GM10266 (cell line): ENCODE data around the gene AK8.

Experiments
- DNase-seq: peaks from one replicate; pipeline ENCODE4 v3.0.0; 2012; ENCODE audit errors: extremely low spot score
- CTCF ChIP-seq: IDR thresholded peaks from 2 replicates; pipeline ENCODE4 v1.5.1; 2012; ENCODE audit warnings: mild to moderate bottlenecking, low read depth; ENCODE audit not compliant: control insufficient read depth, insufficient read depth; ENCODE audit errors: missing control alignments

Gene AK8

DNA sequence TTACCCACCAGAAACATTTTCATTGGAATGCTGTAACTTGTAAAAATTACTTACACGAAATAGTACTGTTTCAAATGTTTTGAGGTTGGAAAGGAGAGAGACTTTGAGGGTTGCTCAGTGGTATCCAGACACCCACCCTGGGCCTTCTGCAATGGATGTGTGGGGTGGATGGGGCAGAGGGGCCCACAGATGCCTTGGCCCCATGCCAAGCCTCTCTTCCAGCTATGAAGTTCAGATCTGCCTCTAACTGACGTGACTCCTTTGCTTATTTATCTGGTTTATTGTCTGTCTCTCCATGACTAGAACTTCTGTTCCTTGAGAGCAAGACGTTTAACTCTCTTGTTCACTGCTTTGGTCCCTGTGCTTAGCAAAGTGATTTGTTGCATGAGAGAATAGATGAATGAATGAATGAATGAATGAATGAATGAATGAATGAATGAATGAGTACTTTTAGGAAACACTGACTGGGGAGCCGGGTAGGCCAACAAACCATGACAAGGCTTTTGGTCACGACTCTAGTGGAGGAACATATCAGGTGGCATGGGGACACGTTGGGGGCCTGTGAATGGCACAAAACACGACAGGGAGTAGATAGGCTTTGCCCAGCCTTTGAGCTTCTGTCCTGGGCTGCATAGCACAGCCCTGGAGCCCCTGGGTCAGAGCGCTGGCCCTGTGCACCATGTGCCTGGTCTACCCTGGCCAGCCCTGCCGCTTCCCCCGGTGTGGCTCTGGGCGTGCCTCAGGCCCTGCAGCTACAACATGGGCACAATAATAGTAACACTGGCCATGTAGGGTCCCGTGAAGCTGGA, 31.8 kb downstream of the AK8 start:
- no peak for DNase-seq
- no peak for TF ChIP-seq CTCF

DNA sequence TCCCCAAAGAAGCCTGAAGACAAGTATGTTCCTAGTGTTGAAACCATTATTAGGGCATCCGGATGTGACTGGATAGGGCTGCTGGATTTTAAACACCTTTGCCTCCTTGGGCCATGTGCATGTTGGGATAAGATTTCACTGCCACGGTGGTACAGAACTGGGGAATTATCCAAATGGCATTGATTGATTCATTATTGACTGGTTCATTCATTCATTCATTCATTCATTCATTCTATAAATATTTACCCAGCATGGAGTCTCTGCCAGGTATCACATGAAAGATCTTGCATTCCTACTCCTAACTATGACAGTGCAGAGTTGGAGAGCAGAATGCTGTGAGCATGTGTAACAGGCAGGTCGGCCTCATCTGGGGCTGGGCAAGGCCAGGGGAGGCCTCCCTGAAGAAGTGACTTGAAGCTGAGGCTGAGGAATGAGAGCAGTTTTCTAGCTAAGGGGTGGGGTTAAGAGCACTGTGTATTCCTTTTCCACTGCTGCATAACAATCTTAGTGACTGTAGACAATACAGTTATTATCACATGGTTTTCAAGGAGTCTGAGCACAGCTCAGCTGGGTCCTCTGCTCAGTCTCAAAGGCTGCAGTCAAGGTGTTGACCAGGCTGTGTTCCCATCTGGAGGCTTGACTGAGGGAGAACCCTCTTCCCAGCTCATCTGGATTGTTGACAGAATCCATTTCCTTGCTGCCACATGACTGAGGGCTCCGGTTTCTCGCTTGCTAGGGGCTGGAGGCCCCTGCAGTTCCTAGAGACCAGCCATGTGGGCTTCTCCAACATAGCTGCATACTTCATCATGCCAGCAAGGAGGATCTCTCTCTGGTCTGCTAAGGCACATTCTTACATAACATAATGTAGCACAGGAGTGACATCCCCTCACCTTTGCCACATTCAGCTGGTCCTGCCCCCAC, 35.7 kb downstream of the AK8 start:
- DNase-seq, result no peak
- no peak for TF ChIP-seq CTCF

- no peak for TF ChIP-seq CTCF
- DNase-seq, result no peak
Measured at GRCh38 chr9:132840980-132841379, 37.1 kb downstream of the AK8 start.

GRCh38 chr9:132838291-132838690, 39.8 kb downstream of the AK8 start:
- TF ChIP-seq CTCF, result no peak
- DNase-seq, result no peak

GRCh38 chr9:132837501-132838286, 40.4 kb downstream of the AK8 start:
- no peak for DNase-seq
- TF ChIP-seq CTCF, result no peak

DNA sequence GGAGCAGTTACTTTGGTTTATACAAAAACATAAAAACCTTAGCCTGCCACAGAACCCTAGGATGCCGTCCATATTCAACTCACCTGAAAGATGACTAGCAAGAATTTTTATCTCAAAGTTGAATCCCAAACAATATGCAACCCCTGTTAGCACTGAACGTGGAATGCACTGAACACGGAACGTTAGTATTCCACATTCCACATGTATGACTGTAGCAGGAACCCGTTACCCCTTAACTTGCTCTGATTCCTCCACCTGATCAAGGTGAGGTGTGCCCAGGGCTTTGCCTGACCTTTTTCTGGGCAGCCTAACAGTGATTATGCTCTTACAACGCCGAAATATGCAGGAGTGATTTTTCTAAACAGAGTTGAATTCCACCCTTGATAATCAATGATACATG, 43.7 kb downstream of the AK8 start:
- DNase-seq, result no peak
- no peak for TF ChIP-seq CTCF
